Measurements from ENCODE around the gene SDHA. TPM values are rescaled to one million over a fixed set of nuclear protein-coding genes. Genes with fewer than 3 reads are reported as not detected.

The SDHA gene
- total RNA-seq, 1 donor from 2014 or later: 91.7 TPM

DNA sequence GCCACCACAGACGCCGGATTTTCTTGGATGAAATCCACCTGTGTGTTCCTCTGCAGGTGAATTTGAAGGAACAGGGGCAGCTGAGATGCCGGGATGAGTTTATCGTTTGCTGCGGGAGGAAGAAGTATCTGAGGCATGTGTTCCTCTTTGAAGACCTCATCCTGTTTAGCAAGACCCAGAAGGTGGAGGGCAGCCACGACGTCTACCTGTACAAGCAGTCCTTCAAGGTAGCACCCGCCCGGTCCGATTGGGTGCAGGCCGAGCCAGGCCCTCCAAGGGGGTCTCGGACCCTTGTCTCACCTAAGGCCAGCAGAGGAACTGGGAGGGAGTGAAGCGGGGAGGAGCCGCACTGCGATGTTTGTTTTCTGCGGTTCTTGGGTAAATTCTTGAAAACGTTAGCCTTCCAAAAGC lies 45.3 kb upstream of the SDHA start:
- Mint-ChIP-seq H3K36me3 (ENCODE audit: low read depth, unreplicated experiment) (no peaks in the 10 kb centered on the region), H3K27ac (ENCODE audit: unreplicated experiment) (no peak overlapping the region), H3K27me3 (ENCODE audit: low read depth, unreplicated experiment) (peaks cover 30% of the 10 kb centered on the region), H3K4me1 (ENCODE audit: low read depth, unreplicated experiment) (peaks cover 19% of the 10 kb centered on the region), H3K4me3 (ENCODE audit: unreplicated experiment) (no peak overlapping the region), H3K9me3 (ENCODE audit: unreplicated experiment) (no peaks in the 10 kb centered on the region)
- H3K4me2 ChIP-seq (ENCODE audit: low read length): no peak overlapping the region
- H3K9me3 ChIP-seq (ENCODE audit: insufficient read depth, low read depth, low read length): no peaks in the 10 kb centered on the region
- no peak for TF ChIP-seq EZH2 (IDR thresholded peaks at IDR 0.05; ENCODE audit: insufficient read depth, low read length)
- TF ChIP-seq, protein P1, sequence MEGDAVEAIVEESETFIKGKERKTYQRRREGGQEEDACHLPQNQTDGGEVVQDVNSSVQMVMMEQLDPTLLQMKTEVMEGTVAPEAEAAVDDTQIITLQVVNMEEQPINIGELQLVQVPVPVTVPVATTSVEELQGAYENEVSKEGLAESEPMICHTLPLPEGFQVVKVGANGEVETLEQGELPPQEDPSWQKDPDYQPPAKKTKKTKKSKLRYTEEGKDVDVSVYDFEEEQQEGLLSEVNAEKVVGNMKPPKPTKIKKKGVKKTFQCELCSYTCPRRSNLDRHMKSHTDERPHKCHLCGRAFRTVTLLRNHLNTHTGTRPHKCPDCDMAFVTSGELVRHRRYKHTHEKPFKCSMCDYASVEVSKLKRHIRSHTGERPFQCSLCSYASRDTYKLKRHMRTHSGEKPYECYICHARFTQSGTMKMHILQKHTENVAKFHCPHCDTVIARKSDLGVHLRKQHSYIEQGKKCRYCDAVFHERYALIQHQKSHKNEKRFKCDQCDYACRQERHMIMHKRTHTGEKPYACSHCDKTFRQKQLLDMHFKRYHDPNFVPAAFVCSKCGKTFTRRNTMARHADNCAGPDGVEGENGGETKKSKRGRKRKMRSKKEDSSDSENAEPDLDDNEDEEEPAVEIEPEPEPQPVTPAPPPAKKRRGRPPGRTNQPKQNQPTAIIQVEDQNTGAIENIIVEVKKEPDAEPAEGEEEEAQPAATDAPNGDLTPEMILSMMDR (IDR thresholded peaks at IDR 0.05; ENCODE audit: insufficient read depth, low read depth, low read length): no peak
- no peak overlapping the region for H2AFZ ChIP-seq (ENCODE audit: low read depth, low read length)
- no peak overlapping the region for H3K27ac ChIP-seq (ENCODE audit: low read depth, low read length)
- no peaks in the 10 kb centered on the region for H3K79me2 ChIP-seq (ENCODE audit: insufficient read depth, low read length)
- no peaks in the 10 kb centered on the region for H4K20me1 ChIP-seq (ENCODE audit: insufficient read depth, low read length)
- H3K4me1 ChIP-seq (ENCODE audit: insufficient read depth, low read length): peaks cover 18% of the 10 kb centered on the region
- H3K27me3 ChIP-seq (ENCODE audit: insufficient read depth, low read length): no peaks in the 10 kb centered on the region
- DNase-seq (ENCODE audit: low read depth) (no peak), FAIRE-seq (no peak)
- no peaks in the 10 kb centered on the region for H3K36me3 ChIP-seq (ENCODE audit: insufficient read depth, low read length)
- H3K4me3 ChIP-seq (ENCODE audit: insufficient read depth, low read depth, low read length): no peak overlapping the region
- H3K9ac ChIP-seq (ENCODE audit: low read length): no peak overlapping the region

DNA sequence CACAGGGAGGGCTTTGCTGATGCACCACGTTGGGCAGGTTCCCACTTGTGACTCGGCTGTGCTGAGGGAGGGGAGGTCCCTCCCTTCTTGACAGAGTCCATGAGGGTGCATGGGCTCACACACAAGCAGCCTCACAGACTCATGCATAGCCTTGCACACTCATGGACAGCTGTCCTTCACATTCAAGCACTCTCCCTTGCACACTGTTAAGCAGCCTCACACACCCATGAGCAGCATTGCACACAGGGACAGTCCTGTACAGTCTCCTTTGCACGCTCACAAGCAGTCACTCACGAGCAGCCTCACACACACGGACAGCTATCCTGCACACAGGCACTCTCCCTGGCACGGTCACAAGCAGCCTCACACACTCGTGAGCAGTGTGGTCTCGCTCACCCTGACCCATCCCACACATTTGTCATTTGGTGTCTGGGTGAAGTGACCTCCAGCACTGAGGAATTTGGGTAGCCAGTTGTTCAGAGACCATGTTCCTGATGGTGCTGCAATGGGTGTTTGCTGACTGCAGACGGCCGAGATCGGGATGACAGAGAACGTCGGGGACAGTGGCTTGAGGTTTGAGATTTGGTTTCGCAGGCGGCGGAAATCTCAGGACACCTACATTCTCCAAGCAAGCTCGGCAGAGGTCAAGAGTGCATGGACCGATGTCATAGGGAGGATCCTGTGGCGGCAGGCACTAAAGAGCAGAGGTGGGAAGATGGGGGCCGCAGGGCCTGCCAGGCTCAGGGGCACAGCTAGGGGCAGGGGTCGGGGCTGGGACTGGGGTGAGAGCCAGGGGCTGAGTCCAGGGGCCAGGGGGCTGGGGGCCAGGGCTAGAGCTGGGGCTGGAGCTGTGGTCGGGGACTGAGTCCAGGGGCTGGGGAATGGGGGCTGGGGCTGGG lies 44.5 kb upstream of the SDHA start:
- FAIRE-seq: no peak
- DNase-seq (ENCODE audit: low read depth): no peak
- Histone ChIP-seq H3K27ac (ENCODE audit: low read depth, low read length) (no peak overlapping the region), H3K79me2 (ENCODE audit: insufficient read depth, low read length) (no peaks in the 10 kb centered on the region), H3K27me3 (ENCODE audit: insufficient read depth, low read length) (no peaks in the 10 kb centered on the region), H4K20me1 (ENCODE audit: insufficient read depth, low read length) (no peaks in the 10 kb centered on the region), H3K4me2 (ENCODE audit: low read length) (no peak overlapping the region), H3K4me3 (ENCODE audit: insufficient read depth, low read depth, low read length) (no peak overlapping the region), H3K36me3 (ENCODE audit: insufficient read depth, low read length) (no peaks in the 10 kb centered on the region), H3K4me1 (ENCODE audit: insufficient read depth, low read length) (peaks cover 14% of the 10 kb centered on the region), H2AFZ (ENCODE audit: low read depth, low read length) (no peak overlapping the region), H3K9ac (ENCODE audit: low read length) (no peak overlapping the region), H3K9me3 (ENCODE audit: insufficient read depth, low read depth, low read length) (no peaks in the 10 kb centered on the region)
- no peak overlapping the region for H3K4me3 Mint-ChIP-seq (ENCODE audit: unreplicated experiment)
- no peak overlapping the region for H3K27ac Mint-ChIP-seq (ENCODE audit: unreplicated experiment)
- no peak for TF ChIP-seq EZH2 (IDR thresholded peaks at IDR 0.05; ENCODE audit: insufficient read depth, low read length)
- TF ChIP-seq, protein P1 (IDR thresholded peaks at IDR 0.05; ENCODE audit: insufficient read depth, low read depth, low read length): no peak
- peaks cover 30% of the 10 kb centered on the region for H3K27me3 Mint-ChIP-seq (ENCODE audit: low read depth, unreplicated experiment)
- no peaks in the 10 kb centered on the region for H3K9me3 Mint-ChIP-seq (ENCODE audit: unreplicated experiment)
- H3K36me3 Mint-ChIP-seq (ENCODE audit: low read depth, unreplicated experiment): no peaks in the 10 kb centered on the region
- H3K4me1 Mint-ChIP-seq (ENCODE audit: low read depth, unreplicated experiment): peaks cover 15% of the 10 kb centered on the region

DNA sequence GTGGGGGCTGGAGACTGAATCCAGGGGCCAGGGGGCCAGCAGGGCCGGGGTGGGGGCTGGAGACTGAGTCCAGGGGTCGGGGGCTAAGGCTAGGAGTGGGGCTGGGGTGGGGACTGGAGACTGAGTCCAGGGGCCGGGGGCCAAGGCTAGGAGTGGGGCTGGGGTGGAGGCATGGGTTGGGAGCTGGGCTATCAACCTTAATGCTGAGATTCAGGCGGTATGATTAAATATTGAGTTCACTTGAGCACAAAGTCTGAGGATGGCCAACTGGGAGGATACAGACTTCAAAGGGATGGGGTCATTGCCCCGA lies 43.9 kb upstream of the SDHA start:
- Histone ChIP-seq H3K36me3 (ENCODE audit: insufficient read depth, low read length) (no peaks in the 10 kb centered on the region), H3K4me3 (ENCODE audit: insufficient read depth, low read depth, low read length) (no peak overlapping the region), H2AFZ (ENCODE audit: low read depth, low read length) (no peak overlapping the region), H3K27ac (ENCODE audit: low read depth, low read length) (no peak overlapping the region), H3K9ac (ENCODE audit: low read length) (no peak overlapping the region), H3K79me2 (ENCODE audit: insufficient read depth, low read length) (no peaks in the 10 kb centered on the region), H3K4me2 (ENCODE audit: low read length) (no peak overlapping the region), H3K9me3 (ENCODE audit: insufficient read depth, low read depth, low read length) (no peaks in the 10 kb centered on the region), H3K4me1 (ENCODE audit: insufficient read depth, low read length) (peaks cover 9% of the 10 kb centered on the region), H3K27me3 (ENCODE audit: insufficient read depth, low read length) (no peaks in the 10 kb centered on the region), H4K20me1 (ENCODE audit: insufficient read depth, low read length) (no peaks in the 10 kb centered on the region)
- Mint-ChIP-seq H3K9me3 (ENCODE audit: unreplicated experiment) (no peaks in the 10 kb centered on the region), H3K4me1 (ENCODE audit: low read depth, unreplicated experiment) (peaks cover 9% of the 10 kb centered on the region), H3K27me3 (ENCODE audit: low read depth, unreplicated experiment) (peaks cover 30% of the 10 kb centered on the region), H3K27ac (ENCODE audit: unreplicated experiment) (no peak overlapping the region), H3K4me3 (ENCODE audit: unreplicated experiment) (no peak overlapping the region), H3K36me3 (ENCODE audit: low read depth, unreplicated experiment) (no peaks in the 10 kb centered on the region)
- no peak for FAIRE-seq
- no peak for TF ChIP-seq EZH2 (IDR thresholded peaks at IDR 0.05; ENCODE audit: insufficient read depth, low read length)
- TF ChIP-seq, protein P1 (IDR thresholded peaks at IDR 0.05; ENCODE audit: insufficient read depth, low read depth, low read length): no peak
- DNase-seq (ENCODE audit: low read depth): no peak

Data from astrocyte (in vitro differentiated cells and primary cell).